MCF 10A (cell line): Measurements from ENCODE around the gene VPS4A. TPM values are rescaled to one million over a fixed set of nuclear protein-coding genes. Genes with fewer than 3 reads are reported as not detected.

Experiments used
- BruUV-seq: library from RNA; stranded (reverse); fragments of 400-500 nt; replicated peaks from 2 replicates; lab custom pipeline; 2021; lab: Mats Ljungman, UMichigan
- CTCF ChIA-PET: fragments of 300-600 bp; sonication (Branson Sonifier 250); formaldehyde crosslinking; extraction: SDS; loops from one replicate; lab custom pipeline; 2021; ENCODE audit warnings: antibody characterized with exemption, inconsistent platforms; lab: Yijun Ruan, JAX
- POLR2A ChIA-PET: fragments of 300-600, 350-650 bp; sonication (Branson Sonifier 250); formaldehyde crosslinking; extraction: SDS; loops from one replicate; lab custom pipeline; 2020; ENCODE audit warnings: antibody characterized with exemption, inconsistent platforms; lab: Yijun Ruan, JAX
- DNase-seq: peaks from one replicate; pipeline ENCODE4 v3.0.0-alpha.2; 2018; ENCODE audit not compliant: unreplicated experiment
- H3K27ac Mint-ChIP-seq: one replicate; pipeline ENCODE4 v1.8.0; 2022; ENCODE audit warnings: mild to moderate bottlenecking, low read depth, mixed read lengths; ENCODE audit not compliant: unreplicated experiment
- H3K27me3 Mint-ChIP-seq: one replicate; pipeline ENCODE4 v1.8.0; 2022; ENCODE audit warnings: mixed read lengths; ENCODE audit not compliant: insufficient read depth, unreplicated experiment
- H3K36me3 Mint-ChIP-seq: one replicate; pipeline ENCODE4 v1.8.0; 2022; ENCODE audit warnings: mild to moderate bottlenecking, moderate library complexity, mixed read lengths; ENCODE audit not compliant: insufficient read depth, unreplicated experiment
- H3K4me1 Mint-ChIP-seq: one replicate; pipeline ENCODE4 v1.8.0; 2022; ENCODE audit warnings: mixed read lengths; ENCODE audit not compliant: insufficient read depth, unreplicated experiment
- H3K4me3 Mint-ChIP-seq: one replicate; pipeline ENCODE4 v1.8.0; 2022; ENCODE audit warnings: mild to moderate bottlenecking, moderate library complexity, mixed read lengths; ENCODE audit not compliant: unreplicated experiment
- H3K9me3 Mint-ChIP-seq: one replicate; pipeline ENCODE4 v1.8.0; 2022; ENCODE audit warnings: mixed read lengths; ENCODE audit not compliant: unreplicated experiment
- CTCF ChIP-seq: fragments of 200-600 bp; IDR thresholded peaks from one replicate; pipeline ENCODE4 v1.8.0; 2022; ENCODE audit warnings: antibody characterized with exemption, mild to moderate bottlenecking; ENCODE audit not compliant: unreplicated experiment
- intact Hi-C: fragments of 100-400 bp; cut with micrococcal nuclease; formaldehyde crosslinking; loops from 2 replicates; pipeline ENCODE4 v1.14.1; 2022
- total RNA-seq: library from RNA; stranded (reverse); gene quantifications from 2 replicates; pipeline ENCODE4 v1.2.3, GENCODE V29; 2022

The VPS4A gene
- total RNA-seq, 1 experiment from 2014 or later, result 38.6 TPM

DNA sequence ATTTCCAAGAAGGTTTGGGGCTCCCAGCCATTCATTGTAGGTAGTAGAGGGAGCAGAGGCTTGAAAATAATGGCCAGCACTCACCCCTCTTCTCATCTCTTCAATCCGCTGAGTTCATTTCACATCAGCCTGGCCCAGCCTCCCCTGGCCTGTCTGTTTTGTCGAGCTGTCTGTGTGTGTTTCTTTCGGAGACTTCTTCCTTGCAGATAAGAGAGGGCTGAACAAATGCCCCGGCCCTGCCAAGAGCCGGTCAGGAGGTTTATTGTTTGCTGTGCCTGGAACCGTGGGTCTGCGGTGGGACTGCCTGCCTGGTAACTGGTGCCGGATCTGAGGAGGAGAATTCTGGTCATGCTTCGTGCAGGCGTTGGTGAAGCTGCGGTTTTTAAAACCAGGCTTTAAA lies 3.4 kb downstream of the VPS4A start:
- intact Hi-C loops, result no loop called here
- Mint-ChIP-seq H3K27ac (no peak overlapping the region), H3K36me3 (peaks cover 46% of the 10 kb centered on the region), H3K9me3 (no peaks in the 10 kb centered on the region), H3K4me3 (no peak overlapping the region), H3K4me1 (peaks cover 16% of the 10 kb centered on the region), H3K27me3 (no peaks in the 10 kb centered on the region)
- no peak for TF ChIP-seq CTCF
- no TSS peak for BruUV-seq
- DNase-seq, result no peak
- ChIA-PET CTCF (interaction anchor here (0.6 to 1.0 kb wide), 6 partner anchors 14 to 535 kb away, joined by 3 read pairs; no protein-coding TSS in a partner anchor), POLR2A (interaction anchor here (0.8 to 9.1 kb wide), 2 partner anchors 9 to 14 kb away, joined by 3 to 75 read pairs; partner anchors contain the start of gene PDF)

- POLR2A ChIA-PET, result interaction anchor here (0.9 to 9.1 kb wide), 2 partner anchors 12 to 18 kb away, joined by 3 to 75 read pairs; partner anchors contain the start of gene PDF
These were observed 4.5 kb downstream of the VPS4A start for GRCh38 chr16:69315486-69316311.

GRCh38 chr16:69316595-69317034 lies 5.5 kb downstream of the VPS4A start:
- H3K27ac Mint-ChIP-seq, result no peak overlapping the region
- H3K4me3 Mint-ChIP-seq, result no peak overlapping the region
- no peak for TF ChIP-seq CTCF
- peaks cover 60% of the 10 kb centered on the region for H3K36me3 Mint-ChIP-seq
- no TSS peak for BruUV-seq
- H3K27me3 Mint-ChIP-seq, result no peaks in the 10 kb centered on the region
- intact Hi-C loops, result no loop called here
- no peaks in the 10 kb centered on the region for H3K9me3 Mint-ChIP-seq
- ChIA-PET CTCF (no interaction called here), POLR2A (interaction anchor here (9.1 kb wide), 1 partner anchor 12 kb away, joined by 75 read pairs; the partner anchor contains the start of gene PDF)
- H3K4me1 Mint-ChIP-seq, result peaks cover 16% of the 10 kb centered on the region
- DNase-seq, result no peak

More at GRCh38 chr16:69315486-69316311, 4.5 kb downstream of the VPS4A start:
- intact Hi-C loops, result no loop called here
- no TSS peak for BruUV-seq
- H3K36me3 Mint-ChIP-seq, result peaks cover 51% of the 10 kb centered on the region
- no peak for DNase-seq
- H3K4me1 Mint-ChIP-seq, result peaks cover 16% of the 10 kb centered on the region
- no peak for TF ChIP-seq CTCF
- CTCF ChIA-PET, result no interaction called here
- no peak overlapping the region for H3K4me3 Mint-ChIP-seq
- no peaks in the 10 kb centered on the region for H3K9me3 Mint-ChIP-seq
- H3K27ac Mint-ChIP-seq, result no peak overlapping the region
- H3K27me3 Mint-ChIP-seq, result no peaks in the 10 kb centered on the region

DNA sequence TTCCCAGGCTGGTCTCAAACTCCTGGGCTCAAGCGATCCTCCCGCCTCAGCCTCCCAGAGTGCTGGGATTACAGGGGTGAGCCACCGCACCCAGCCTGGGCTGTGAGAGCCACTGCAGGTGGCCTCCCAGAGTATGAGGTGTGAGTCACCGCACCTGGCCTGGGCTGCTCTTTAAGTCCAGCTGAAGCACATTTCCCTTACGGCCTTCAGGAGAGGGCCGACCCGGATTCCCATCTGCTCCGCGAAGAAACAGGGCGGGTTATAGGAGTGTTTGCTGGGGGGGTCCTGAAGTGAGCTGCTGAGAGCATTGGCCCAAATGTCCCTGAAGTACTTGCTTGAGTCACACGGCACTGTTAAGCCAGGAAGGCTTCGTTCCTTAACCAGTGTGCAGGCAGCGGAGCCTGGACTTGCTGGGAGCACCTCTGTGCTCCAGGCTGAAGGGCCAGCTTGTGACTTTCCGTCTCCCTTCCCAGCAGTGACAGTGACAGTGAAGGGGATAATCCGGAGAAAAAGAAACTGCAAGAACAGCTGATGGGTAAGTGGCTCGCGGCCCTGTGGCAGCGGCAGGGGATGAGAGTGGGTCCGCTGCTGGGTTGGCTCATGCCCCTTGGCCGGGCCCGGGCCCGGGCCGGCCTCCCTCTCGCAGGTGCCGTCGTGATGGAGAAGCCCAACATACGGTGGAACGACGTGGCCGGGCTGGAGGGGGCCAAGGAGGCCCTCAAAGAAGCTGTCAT lies 7.2 kb downstream of the VPS4A start:
- Mint-ChIP-seq H3K9me3 (no peaks in the 10 kb centered on the region), H3K27ac (no peak overlapping the region), H3K4me3 (no peak overlapping the region), H3K27me3 (no peaks in the 10 kb centered on the region), H3K4me1 (peaks cover 6% of the 10 kb centered on the region), H3K36me3 (peaks cover 72% of the 10 kb centered on the region)
- ChIA-PET CTCF (interaction anchor here (0.6 kb wide), 1 partner anchor 444 kb away, joined by 3 read pairs; the partner anchor contains the start of gene WWP2), POLR2A (interaction anchor here (0.6 to 9.1 kb wide), 3 partner anchors 10 to 44 kb away, joined by 4 to 75 read pairs (median 5); partner anchors contain the start of gene PDF)
- BruUV-seq, result no TSS peak
- TF ChIP-seq CTCF, result no peak
- no peak for DNase-seq
- intact Hi-C loops, result no loop called here
